Heart right ventricle (tissue), 16 donors: Measurements from ENCODE around the gene ADGRA1. TPM values are rescaled to one million over a fixed set of nuclear protein-coding genes. Genes with fewer than 3 reads are reported as not detected.

Experiments used
- ATAC-seq, 8 donors: fragments of 200-7000 bp; cut with Tn5 transposase; one replicate each; pipeline ENCODE4 v1.9.1; 2020; ENCODE audit warnings: mild to moderate bottlenecking in 8 of 8, moderate library complexity in 8 of 8, moderate number of reproducible peaks in 1 of 8
- DNase-seq, 2 donors: peaks; one replicate each; pipeline ENCODE4 v3.0.0-alpha.2; 2020
- H3K27ac ChIP-seq, 10 donors: fragments of 200-600 bp; sonication (generic) in 2 of 10; one replicate each; pipeline versions ENCODE4 v1.5.0 to v1.8.0; 2020 to 2022; ENCODE audit warnings: mild to moderate bottlenecking in 3 of 10
- H3K27me3 ChIP-seq, 7 donors: fragments of 200-600 bp; one replicate each; pipeline ENCODE4 v1.8.0; 2021 to 2022; ENCODE audit warnings: mild to moderate bottlenecking in 2 of 7
- H3K36me3 ChIP-seq, 9 donors: fragments of 200-600 bp; sonication (generic) in 1 of 9; one replicate each; pipeline versions ENCODE4 v1.5.0 to v1.8.0; 2020 to 2022; ENCODE audit warnings: mild to moderate bottlenecking in 2 of 9
- H3K4me1 ChIP-seq, 9 donors: fragments of 200-600 bp; sonication (generic) in 1 of 9; one replicate each; pipeline versions ENCODE4 v1.5.0 to v1.8.0; 2020 to 2022; ENCODE audit warnings: mild to moderate bottlenecking in 4 of 9
- H3K4me3 ChIP-seq, 10 donors: fragments of 200-600 bp; sonication (generic) in 2 of 10; one replicate each; pipeline versions ENCODE4 v1.5.0 to v1.8.0; 2020 to 2022; ENCODE audit warnings: mild to moderate bottlenecking in 7 of 10, moderate library complexity in 2 of 10
- H3K9me3 ChIP-seq, 11 donors: fragments of 200-600 bp in 10 of 11; sonication (generic) in 2 of 11; one replicate each; pipeline versions ENCODE4 v1.5.0 to v1.8.0; 2013 to 2022; ENCODE audit warnings: mild to moderate bottlenecking in 2 of 11, control low read depth in 1 of 11, moderate library complexity in 1 of 11
- WGBS, 2 donors: extraction: QIAGEN DNeasy Blood & Tissue Kit; methylation state at CpG; one replicate each; pipeline ENCODE4 v1.1.7; 2013; ENCODE audit warnings: inconsistent platforms in 1 of 2; 5-methylcytosine and 5-hydroxymethylcytosine counted together
- intact Hi-C, 10 donors: fragments of 100-400 bp; cut with DNase I; formaldehyde crosslinking; loops; one replicate each; pipeline versions ENCODE4 v1.11.1 to v1.14.2; 2022
- polyA plus RNA-seq, 2 donors: library from polyadenylated mRNA; stranded (reverse); fragments of 200-250 nt; gene quantifications; one replicate each; pipeline ENCODE4 v1.2.3, GENCODE V29; 2013
- total RNA-seq, 10 donors: library from RNA; stranded (reverse); fragmentation: NEBNext Ultra II Directional in 3 of 10; extraction: Animal tissue kit (Norgen Biotek cat#: 25700) in 3 of 10; gene quantifications; one replicate each; pipeline versions ENCODE4 v1.2.1 to v1.2.4, GENCODE V29; 2021 to 2023
- TF ChIP-seq, protein P1 (sequence below), 9 donors: fragments of 200-600 bp; sonication (generic) in 2 of 9; IDR thresholded peaks; one replicate each; pipeline versions ENCODE4 v1.5.0 to v1.8.0; 2021 to 2022; ENCODE audit warnings: antibody characterized with exemption in 9 of 9, mild to moderate bottlenecking in 5 of 9, moderate library complexity in 1 of 9
- donor health status: Arrhythmogenic right ventricular cardiomyopathy.
- donor health status: ischemic (EF 13 %, LVEDD 7.1; RV severe dilation, severe dysfunction).
- donor health status: healthy with polysubstance abuse.
- donor health status: DM: no; HTN: yes; CAD: no.
- donor health status: DM: no; HTN: no; CAD: no.
- donor health status: ischemic (EF 25% LVEDD 6.9; RV normal size, moderate dysfunction).
- donor health status: ischemic (EF 25% LVEDD 5.7; RV mildly dilated, moderate dysfunction).
- donor health status: healthy.
- donor health status: DM: yes; HTN: yes; CAD: no.
- donor health status: Ischemic cardiomyopathy.
- donor health status: ischemic (EF 35%, LVEDD 5.7; RV mildly dilated, moderate dysfunction).
- donor health status: nonischemic (EF 11% LVEDD 7.7; RV severe dilation, severe dysfunction).
- donor health status: DM: yes; HTN: yes; CAD: no.
- donor health status: PGD.
- donor health status: ischemic (EF 29% LVEDD 5.4; RV normal size, mild dysfunction).
- donor health status: nonischemic (EF 23%, LVEDD 6.1; RV moderate dilation, normal function).

Gene ADGRA1
- total and polyA plus RNA-seq, 12 donors, result under 0.01 to 0.21 (median 0.11) TPM; not detected in 6

DNA sequence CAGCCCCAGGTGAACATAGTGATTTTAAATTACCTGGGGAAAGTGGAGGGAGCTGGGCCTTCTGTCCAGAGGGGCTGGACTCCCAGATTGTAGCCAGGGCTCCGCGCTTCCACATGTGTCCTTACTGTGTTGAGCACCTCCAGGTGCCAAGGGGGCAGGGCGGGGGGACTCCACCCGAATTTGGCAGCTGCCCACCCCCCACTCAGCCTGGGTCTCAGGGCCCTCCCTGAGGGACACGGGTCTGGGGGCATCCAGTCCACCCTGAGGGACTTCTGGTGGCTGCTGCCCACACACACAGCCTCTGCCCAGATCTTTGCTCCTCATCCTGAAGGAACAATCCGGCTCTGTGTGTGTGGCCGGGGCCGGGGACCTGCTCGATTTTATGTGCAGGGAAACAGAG, 28.2 kb upstream of the ADGRA1 start:
- peaks cover 0 to 4% (median 0%) of the 10 kb centered on the region in 9 donors for H3K4me1 ChIP-seq
- no peak overlapping the region for H3K4me3 ChIP-seq
- no peaks in the 10 kb centered on the region for H3K9me3 ChIP-seq
- ATAC-seq, result no peak
- intact Hi-C loops, result no loop called here
- H3K36me3 ChIP-seq, result no peaks in the 10 kb centered on the region
- H3K27me3 ChIP-seq, result peaks cover 0 to 53% (median 18%) of the 10 kb centered on the region in 7 donors
- DNase-seq, result no peak
- TF ChIP-seq, protein P1, sequence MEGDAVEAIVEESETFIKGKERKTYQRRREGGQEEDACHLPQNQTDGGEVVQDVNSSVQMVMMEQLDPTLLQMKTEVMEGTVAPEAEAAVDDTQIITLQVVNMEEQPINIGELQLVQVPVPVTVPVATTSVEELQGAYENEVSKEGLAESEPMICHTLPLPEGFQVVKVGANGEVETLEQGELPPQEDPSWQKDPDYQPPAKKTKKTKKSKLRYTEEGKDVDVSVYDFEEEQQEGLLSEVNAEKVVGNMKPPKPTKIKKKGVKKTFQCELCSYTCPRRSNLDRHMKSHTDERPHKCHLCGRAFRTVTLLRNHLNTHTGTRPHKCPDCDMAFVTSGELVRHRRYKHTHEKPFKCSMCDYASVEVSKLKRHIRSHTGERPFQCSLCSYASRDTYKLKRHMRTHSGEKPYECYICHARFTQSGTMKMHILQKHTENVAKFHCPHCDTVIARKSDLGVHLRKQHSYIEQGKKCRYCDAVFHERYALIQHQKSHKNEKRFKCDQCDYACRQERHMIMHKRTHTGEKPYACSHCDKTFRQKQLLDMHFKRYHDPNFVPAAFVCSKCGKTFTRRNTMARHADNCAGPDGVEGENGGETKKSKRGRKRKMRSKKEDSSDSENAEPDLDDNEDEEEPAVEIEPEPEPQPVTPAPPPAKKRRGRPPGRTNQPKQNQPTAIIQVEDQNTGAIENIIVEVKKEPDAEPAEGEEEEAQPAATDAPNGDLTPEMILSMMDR (IDR thresholded peaks at IDR 0.05), result no peak
- H3K27ac ChIP-seq, result no peak overlapping the region
- 70 to 73% methylated on average over 9 of the region's 9 CpGs for WGBS, 2 donors

DNA sequence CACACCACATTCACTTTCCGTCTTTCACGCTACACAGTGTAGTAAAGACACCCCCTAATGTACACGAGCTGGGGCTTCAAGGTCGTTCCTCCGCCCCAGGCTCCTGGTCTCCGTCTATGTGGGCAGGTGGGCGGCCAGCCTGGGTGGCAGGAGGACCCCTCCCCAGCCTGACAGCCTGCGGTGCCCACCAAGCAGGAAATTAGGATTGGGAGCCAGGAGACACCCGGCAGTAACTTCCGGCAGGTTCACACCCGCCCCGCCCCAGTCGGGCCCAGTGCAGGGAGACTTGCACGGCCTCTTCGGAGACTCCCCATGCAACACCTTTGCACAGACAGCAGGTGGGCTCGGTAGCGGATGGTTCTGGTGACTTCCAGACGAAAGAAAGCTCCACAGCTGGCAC, 27.7 kb upstream of the ADGRA1 start:
- TF ChIP-seq, protein P1 (IDR thresholded peaks at IDR 0.05), result no peak
- no peaks in the 10 kb centered on the region for H3K9me3 ChIP-seq
- peak in 1 of 8 donors; percentile 22 for ATAC-seq
- H3K4me3 ChIP-seq, result no peak overlapping the region
- WGBS, 2 donors, result 72 to 74% methylated on average over 18 of the region's 18 CpGs
- H3K27ac ChIP-seq, result no peak overlapping the region
- H3K27me3 ChIP-seq, result peaks cover 0 to 50% (median 15%) of the 10 kb centered on the region in 7 donors
- DNase-seq, result no peak
- intact Hi-C loops, result no loop called here
- H3K4me1 ChIP-seq, result peaks cover 0 to 4% (median 0%) of the 10 kb centered on the region in 9 donors
- no peaks in the 10 kb centered on the region for H3K36me3 ChIP-seq

DNA sequence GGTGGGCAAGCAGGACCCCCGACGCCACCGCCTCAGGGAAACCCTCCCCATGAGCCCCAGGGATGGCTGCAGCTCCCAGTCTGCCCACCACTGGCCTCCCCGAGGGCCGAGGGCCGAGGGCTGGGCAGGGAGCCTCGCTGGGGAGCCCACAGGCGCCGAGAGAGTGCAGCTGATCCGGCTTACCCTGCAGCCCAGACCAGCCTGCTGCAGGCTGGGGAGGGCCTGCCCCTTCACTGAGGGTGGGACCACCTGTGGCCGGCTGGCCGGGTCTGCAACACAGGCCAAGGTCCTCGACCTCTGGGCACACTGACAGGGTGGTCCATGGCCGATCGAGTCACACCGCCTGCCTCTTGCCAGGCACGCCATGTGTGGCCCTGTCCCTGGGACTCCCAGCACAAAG, 27.3 kb upstream of the ADGRA1 start:
- intact Hi-C loops, result no loop called here
- TF ChIP-seq, protein P1 (IDR thresholded peaks at IDR 0.05), result no peak
- Histone ChIP-seq H3K27me3 (peaks cover 0 to 46% (median 10%) of the 10 kb centered on the region in 7 donors), H3K4me3 (no peak overlapping the region), H3K36me3 (no peaks in the 10 kb centered on the region), H3K4me1 (peaks cover 0 to 4% (median 0%) of the 10 kb centered on the region in 9 donors), H3K9me3 (no peaks in the 10 kb centered on the region), H3K27ac (no peak overlapping the region)
- ATAC-seq (peak in 2 of 8 donors; percentile 24 to 41), DNase-seq (no peak)
- 74 to 80% methylated on average over 17 of the region's 17 CpGs for WGBS, 2 donors

DNA sequence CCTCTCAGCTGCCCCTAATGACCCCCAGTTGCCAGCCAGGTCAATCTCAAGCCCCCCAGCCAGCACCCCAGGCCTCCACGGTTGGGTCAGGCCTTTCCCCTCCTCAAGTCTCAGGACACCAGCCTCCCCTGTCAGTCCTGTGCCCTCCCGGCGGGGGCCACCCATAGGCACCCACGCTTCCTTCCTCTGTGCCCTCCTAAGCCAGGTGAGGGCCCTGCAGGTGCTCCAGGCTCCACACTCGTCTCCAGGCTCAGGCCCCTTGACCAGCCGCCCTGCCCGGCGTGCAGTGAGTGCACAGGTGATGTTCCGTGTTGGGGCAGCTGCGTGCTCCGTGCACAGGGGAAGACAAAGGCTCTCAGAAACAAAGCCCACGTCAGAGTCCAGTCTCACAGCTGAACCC, 26.8 kb upstream of the ADGRA1 start:
- Histone ChIP-seq H3K4me1 (peaks cover 0 to 4% (median 0%) of the 10 kb centered on the region in 9 donors), H3K27me3 (peaks cover 0 to 42% (median 6%) of the 10 kb centered on the region in 7 donors), H3K36me3 (no peaks in the 10 kb centered on the region), H3K27ac (no peak overlapping the region), H3K9me3 (no peaks in the 10 kb centered on the region), H3K4me3 (no peak overlapping the region)
- TF ChIP-seq, protein P1 (IDR thresholded peaks at IDR 0.05), result no peak
- intact Hi-C loops, result no loop called here
- DNase-seq (no peak), ATAC-seq (no peak)
- WGBS, 2 donors, result 79 to 82% methylated on average over 12 of the region's 12 CpGs
